Rectal smooth muscle tissue (tissue), 1 donor: ENCODE data around the gene SPAG6.

Experiments used
- H3K27ac ChIP-seq: one replicate; pipeline ENCODE4 v1.7.0; 2013; ENCODE audit warnings: low read depth, low read length, inconsistent platforms
- H3K27me3 ChIP-seq: one replicate; pipeline ENCODE4 v1.7.0; 2013; ENCODE audit warnings: low read length; ENCODE audit not compliant: control insufficient read depth, insufficient read depth
- H3K36me3 ChIP-seq: one replicate; pipeline ENCODE4 v1.7.0; 2013; ENCODE audit warnings: low read length; ENCODE audit not compliant: control insufficient read depth, insufficient read depth
- H3K4me1 ChIP-seq: one replicate; pipeline ENCODE4 v1.7.0; 2013; ENCODE audit warnings: low read length; ENCODE audit not compliant: control insufficient read depth, insufficient read depth
- H3K4me3 ChIP-seq: one replicate; pipeline ENCODE4 v1.7.0; 2013; ENCODE audit warnings: low read length
- H3K9ac ChIP-seq: one replicate; pipeline ENCODE4 v1.7.0; 2013; ENCODE audit warnings: low read length

Gene SPAG6

GRCh38 chr10:22324893-22325271 is 20.4 kb upstream of the SPAG6 start:
- Histone ChIP-seq H3K27me3 (no peaks in the 10 kb centered on the region), H3K4me1 (peaks cover 29% of the 10 kb centered on the region), H3K9ac (no peak overlapping the region), H3K27ac (no peak overlapping the region), H3K4me3 (peak overlapping the region; percentile 67), H3K36me3 (peaks cover 6% of the 10 kb centered on the region)

GRCh38 chr10:22325272-22326144 is 19.8 kb upstream of the SPAG6 start:
- H3K9ac ChIP-seq = no peak overlapping the region
- H3K36me3 ChIP-seq = peaks cover 7% of the 10 kb centered on the region
- H3K27me3 ChIP-seq = no peaks in the 10 kb centered on the region
- peak overlapping the region; percentile 67 for H3K4me3 ChIP-seq
- H3K4me1 ChIP-seq = peaks cover 26% of the 10 kb centered on the region
- H3K27ac ChIP-seq = peak overlapping the region; percentile 44

GRCh38 chr10:22326145-22326702 is 19.1 kb upstream of the SPAG6 start:
- Histone ChIP-seq H3K4me3 (peak overlapping the region; percentile 63), H3K27ac (no peak overlapping the region), H3K27me3 (no peaks in the 10 kb centered on the region), H3K9ac (no peak overlapping the region), H3K4me1 (peaks cover 26% of the 10 kb centered on the region), H3K36me3 (peaks cover 7% of the 10 kb centered on the region)

GRCh38 chr10:22329150-22329549 is 16.1 kb upstream of the SPAG6 start:
- Histone ChIP-seq H3K9ac (no peak overlapping the region), H3K4me3 (no peak overlapping the region), H3K36me3 (peaks cover 7% of the 10 kb centered on the region), H3K27ac (no peak overlapping the region), H3K27me3 (peaks cover 1% of the 10 kb centered on the region), H3K4me1 (peaks cover 9% of the 10 kb centered on the region)

GRCh38 chr10:22332116-22332692 is 13.1 kb upstream of the SPAG6 start:
- Histone ChIP-seq H3K27me3 (peaks cover 29% of the 10 kb centered on the region), H3K4me1 (no peaks in the 10 kb centered on the region), H3K9ac (no peak overlapping the region), H3K4me3 (no peak overlapping the region), H3K27ac (no peak overlapping the region), H3K36me3 (peaks cover 7% of the 10 kb centered on the region)

GRCh38 chr10:22333167-22333974 is 11.9 kb upstream of the SPAG6 start:
- peaks cover 32% of the 10 kb centered on the region for H3K27me3 ChIP-seq
- no peaks in the 10 kb centered on the region for H3K4me1 ChIP-seq
- H3K36me3 ChIP-seq = peaks cover 7% of the 10 kb centered on the region
- H3K9ac ChIP-seq = no peak overlapping the region
- no peak overlapping the region for H3K27ac ChIP-seq
- H3K4me3 ChIP-seq = no peak overlapping the region

GRCh38 chr10:22333975-22334282 is 11.4 kb upstream of the SPAG6 start:
- Histone ChIP-seq H3K36me3 (peaks cover 7% of the 10 kb centered on the region), H3K27ac (no peak overlapping the region), H3K4me3 (no peak overlapping the region), H3K27me3 (peaks cover 32% of the 10 kb centered on the region), H3K9ac (no peak overlapping the region), H3K4me1 (no peaks in the 10 kb centered on the region)

GRCh38 chr10:22334414-22335172 is 10.7 kb upstream of the SPAG6 start:
- peaks cover 32% of the 10 kb centered on the region for H3K27me3 ChIP-seq

GRCh38 chr10:22335173-22335933 is 9.9 kb upstream of the SPAG6 start:
- peak overlapping the region; percentile 32 for H3K9ac ChIP-seq
- peaks cover 4% of the 10 kb centered on the region for H3K4me1 ChIP-seq
- H3K36me3 ChIP-seq = no peaks in the 10 kb centered on the region
- no peak overlapping the region for H3K27ac ChIP-seq
- peaks cover 32% of the 10 kb centered on the region for H3K27me3 ChIP-seq
- peak overlapping the region; percentile 57 for H3K4me3 ChIP-seq

More at GRCh38 chr10:22334414-22335172, 10.7 kb upstream of the SPAG6 start:
- Histone ChIP-seq H3K27ac (no peak overlapping the region), H3K4me1 (no peaks in the 10 kb centered on the region), H3K4me3 (peak overlapping the region; percentile 57), H3K9ac (peak overlapping the region; percentile 32), H3K36me3 (peaks cover 4% of the 10 kb centered on the region)

GRCh38 chr10:22338185-22338900 is 7.0 kb upstream of the SPAG6 start:
- H3K27ac ChIP-seq = no peak overlapping the region
- no peaks in the 10 kb centered on the region for H3K36me3 ChIP-seq
- no peak overlapping the region for H3K4me3 ChIP-seq
- peaks cover 4% of the 10 kb centered on the region for H3K4me1 ChIP-seq
- H3K9ac ChIP-seq = no peak overlapping the region
- peaks cover 43% of the 10 kb centered on the region for H3K27me3 ChIP-seq

- H3K36me3 ChIP-seq = no peaks in the 10 kb centered on the region
Measured at GRCh38 chr10:22338931-22339330, 6.4 kb upstream of the SPAG6 start.

More at GRCh38 chr10:22338931-22339330, 6.4 kb upstream of the SPAG6 start:
- Histone ChIP-seq H3K9ac (no peak overlapping the region), H3K4me1 (peaks cover 4% of the 10 kb centered on the region), H3K27me3 (peaks cover 43% of the 10 kb centered on the region), H3K27ac (no peak overlapping the region), H3K4me3 (no peak overlapping the region)
